HAP-1 (cell line): ENCODE measurements around the gene AFP.

ENCODE experiments used
- DNase-seq, 2 experiments: peaks; one replicate each; pipeline ENCODE4 v3.0.0-alpha.2; 2016 to 2020; ENCODE audit warnings: low spot score in 2 of 2
- H3K27me3 ChIP-seq: fragments of 250-450 bp; sonication (Bioruptor Pico); 2 replicates; pipeline ENCODE4 v1.5.1; 2020; ENCODE audit warnings: low read depth, mild to moderate bottlenecking, moderate library complexity
- H3K36me3 ChIP-seq: fragments of 250-450 bp; sonication (Bioruptor Pico); replicated peaks from 2 replicates; pipeline ENCODE4 v1.5.1; 2020; ENCODE audit warnings: mild to moderate bottlenecking
- H3K4me1 ChIP-seq: fragments of 250-450 bp; sonication (Bioruptor Pico); 2 replicates; pipeline ENCODE4 v1.5.1; 2020; ENCODE audit warnings: mild to moderate bottlenecking
- H3K4me3 ChIP-seq: fragments of 250-450 bp; sonication (Bioruptor Pico); 2 replicates; pipeline ENCODE4 v1.5.1; 2020; ENCODE audit warnings: mild to moderate bottlenecking, moderate library complexity
- H3K9me3 ChIP-seq: fragments of 250-450 bp; sonication (Bioruptor Pico); 2 replicates; pipeline ENCODE4 v1.5.1; 2020; ENCODE audit warnings: mild to moderate bottlenecking, moderate library complexity
- in situ Hi-C: fragments of 300-500 bp; cut with MboI; formaldehyde crosslinking; loops from 3 replicates; pipeline ENCODE4 v1.14.3; 2020; ENCODE audit warnings: low sequenced_read_pairs, inconsistent platforms, mixed read lengths

The AFP gene

DNA sequence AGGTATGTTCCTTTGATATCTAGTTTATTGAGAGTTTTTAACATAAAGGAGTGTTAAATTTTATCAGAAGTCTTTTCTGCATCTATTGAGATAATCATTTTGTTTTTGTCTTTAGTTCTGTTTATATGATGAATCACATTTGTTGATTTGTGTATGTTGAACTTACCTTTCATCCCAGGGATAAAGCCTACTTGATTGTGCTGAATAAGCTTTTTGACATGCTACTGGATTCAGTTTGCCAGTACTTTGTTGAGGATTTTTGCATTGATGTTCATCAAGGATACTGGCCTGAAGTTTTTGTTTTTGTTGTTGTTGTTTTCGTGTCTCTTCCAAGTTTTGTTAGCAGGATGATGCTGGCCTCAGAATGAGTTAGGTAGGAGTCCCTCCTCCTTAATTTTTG is 34.7 kb downstream of the AFP start:
- in situ Hi-C loops: no loop called here
- H3K9me3 ChIP-seq: no peaks in the 10 kb centered on the region; the same call in 1 of the 2 replicates
- no peaks in the 10 kb centered on the region for H3K36me3 ChIP-seq
- H3K27me3 ChIP-seq: peaks cover 3% of the 10 kb centered on the region; the same call in 1 of the 2 replicates
- H3K4me3 ChIP-seq: no peak overlapping the region
- no peak for DNase-seq
- H3K4me1 ChIP-seq: peaks cover 10% of the 10 kb centered on the region

DNA sequence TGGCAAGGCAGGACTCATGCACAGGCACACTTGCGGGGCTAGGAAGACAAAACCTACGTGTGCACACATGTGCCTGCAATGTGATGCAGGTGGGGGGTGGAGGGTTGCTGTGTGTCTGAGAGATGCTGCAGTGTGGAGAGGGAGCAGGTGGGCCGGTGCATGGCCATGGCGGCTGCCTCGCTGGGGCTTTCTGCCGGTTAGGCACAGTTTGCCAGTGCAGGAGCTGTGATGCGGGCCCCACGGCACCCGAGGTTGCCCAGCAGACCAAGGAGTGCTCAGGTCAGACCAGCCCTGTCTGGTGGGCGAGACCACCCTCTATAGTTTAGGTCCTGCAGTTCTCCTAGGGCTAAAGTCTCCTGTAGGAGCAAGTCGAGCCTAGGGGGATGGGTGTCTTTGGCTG is 41.2 kb downstream of the AFP start:
- no peaks in the 10 kb centered on the region for H3K27me3 ChIP-seq
- no peaks in the 10 kb centered on the region for H3K36me3 ChIP-seq
- in situ Hi-C loops: no loop called here
- no peak overlapping the region for H3K4me3 ChIP-seq
- no peaks in the 10 kb centered on the region for H3K9me3 ChIP-seq
- DNase-seq: no peak
- no peaks in the 10 kb centered on the region for H3K4me1 ChIP-seq

DNA sequence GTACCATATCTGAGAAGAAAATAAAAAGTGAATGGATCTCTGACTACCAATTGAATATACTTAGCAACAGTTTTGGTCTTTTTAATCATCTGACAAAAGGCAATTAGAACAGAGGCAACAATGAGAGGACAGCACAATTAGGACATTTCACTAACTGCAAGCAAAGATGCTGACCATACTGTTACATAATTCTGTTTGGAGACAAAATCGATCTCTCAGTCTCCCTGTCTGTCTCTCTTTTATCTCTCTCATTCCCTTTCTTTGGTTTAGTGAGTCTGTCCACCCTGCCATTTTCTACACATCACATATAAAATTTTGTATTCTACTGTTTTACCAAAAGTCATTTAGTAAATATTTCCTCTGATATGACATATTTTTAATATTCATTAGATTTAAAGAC is 43.3 kb downstream of the AFP start:
- in situ Hi-C loops: no loop called here
- no peaks in the 10 kb centered on the region for H3K36me3 ChIP-seq

DNA sequence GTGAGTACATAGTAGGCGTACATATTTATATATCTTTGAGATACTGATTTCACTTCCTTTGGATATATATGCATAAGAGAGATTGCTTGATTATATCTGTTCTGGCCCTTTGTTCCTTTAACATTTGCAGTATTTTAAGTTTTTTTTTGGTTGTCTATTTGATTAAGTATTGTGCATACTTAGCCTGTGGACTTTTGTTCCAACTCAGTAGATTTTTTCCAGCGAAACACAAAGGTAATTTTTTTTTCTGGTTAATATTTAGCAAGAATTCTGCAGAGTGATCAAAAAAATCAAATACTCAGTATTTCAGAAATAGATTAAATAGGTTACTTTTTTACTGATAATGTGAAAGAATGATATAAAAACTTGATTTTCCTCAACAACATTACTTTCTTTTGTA is 45.3 kb downstream of the AFP start, which contains the start of gene AFM:
TSS of gene AFM (plus strand) at position 388 of the 400 bp plus-strand sequence. CDS start 31 bp downstream, outside the sequence.
- DNase-seq: no peak
- H3K36me3 ChIP-seq: no peaks in the 10 kb centered on the region
- no peak within 1 kb of the TSS for H3K4me3 ChIP-seq
- no peaks in the 10 kb centered on the region for H3K4me1 ChIP-seq
- H3K27me3 ChIP-seq: peaks cover under 1% of the 10 kb centered on the region
- no peaks in the 10 kb centered on the region for H3K9me3 ChIP-seq
- in situ Hi-C loops: no loop called here

More for the DNA sequence above, 43.3 kb downstream of the AFP start:
- no peak for DNase-seq
- Histone ChIP-seq H3K27me3 (no peaks in the 10 kb centered on the region), H3K4me3 (no peak overlapping the region), H3K9me3 (no peaks in the 10 kb centered on the region), H3K4me1 (no peaks in the 10 kb centered on the region)

DNA sequence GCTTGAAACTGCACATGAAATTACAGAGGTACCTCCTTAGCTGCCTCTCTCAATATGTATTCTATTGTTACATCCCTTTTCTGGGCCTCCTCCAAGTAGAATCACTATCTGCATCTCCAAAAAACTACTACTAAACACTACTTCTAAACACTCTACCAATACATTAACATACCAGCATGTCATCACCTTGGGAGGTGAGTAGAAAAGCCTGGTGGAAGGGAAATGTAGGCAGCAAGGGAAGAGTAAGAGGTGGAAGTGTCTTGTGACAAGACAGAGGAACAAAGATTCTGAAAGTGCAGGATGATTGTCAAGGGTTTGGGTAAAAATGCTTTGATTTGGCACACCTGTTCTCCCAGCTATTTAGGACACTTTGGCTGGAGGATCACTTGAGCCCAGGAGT is 49.1 kb downstream of the AFP start:
- in situ Hi-C loops: no loop called here
- no peak overlapping the region for H3K4me3 ChIP-seq
- H3K36me3 ChIP-seq: no peaks in the 10 kb centered on the region
- H3K4me1 ChIP-seq: no peaks in the 10 kb centered on the region
- peaks cover 9% of the 10 kb centered on the region for H3K27me3 ChIP-seq
- DNase-seq: no peak
- H3K9me3 ChIP-seq: no peaks in the 10 kb centered on the region

DNA sequence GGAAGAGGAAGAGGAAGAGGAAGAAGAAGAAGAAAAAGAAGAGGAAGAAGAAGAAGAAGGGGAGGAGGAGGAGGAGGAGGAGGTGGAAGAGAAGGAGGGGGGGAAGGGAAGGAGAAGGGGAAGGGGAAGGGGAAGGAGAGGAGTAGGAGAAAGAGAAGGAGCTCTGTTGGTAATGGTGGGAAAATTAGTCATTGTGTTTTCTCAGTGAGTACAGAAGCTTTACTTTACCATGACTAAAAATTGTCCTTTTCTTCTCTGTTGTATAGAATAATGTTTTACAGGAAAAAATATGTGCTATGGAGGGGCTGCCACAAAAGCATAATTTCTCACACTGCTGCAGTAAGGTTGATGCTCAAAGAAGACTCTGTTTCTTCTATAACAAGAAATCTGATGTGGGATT is 49.6 kb downstream of the AFP start:
- H3K9me3 ChIP-seq: no peaks in the 10 kb centered on the region
- no peak for DNase-seq
- no peaks in the 10 kb centered on the region for H3K36me3 ChIP-seq
- no peak overlapping the region for H3K4me3 ChIP-seq
- H3K4me1 ChIP-seq: no peaks in the 10 kb centered on the region
- H3K27me3 ChIP-seq: peaks cover 9% of the 10 kb centered on the region
- in situ Hi-C loops: no loop called here

DNA sequence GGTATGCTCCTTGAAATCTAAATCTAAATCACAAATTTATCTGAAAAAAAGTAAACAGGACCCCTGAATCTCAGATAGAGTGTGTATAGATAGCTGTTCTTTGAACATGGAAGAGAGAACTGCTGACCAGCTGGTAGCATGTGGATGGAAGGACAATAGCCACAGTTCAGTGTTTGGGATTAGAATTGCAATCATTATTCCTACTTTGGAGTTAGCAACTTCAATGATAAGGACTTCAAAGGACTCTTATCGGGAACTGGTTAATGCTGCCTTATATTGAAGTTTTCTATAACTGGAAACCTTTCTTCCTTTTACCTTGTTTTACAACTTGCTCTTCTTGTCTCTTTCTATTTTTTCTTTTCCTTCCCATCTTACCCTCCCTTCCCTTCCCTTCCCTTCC is 50.5 kb downstream of the AFP start:
- Histone ChIP-seq H3K36me3 (no peaks in the 10 kb centered on the region), H3K27me3 (peaks cover 12% of the 10 kb centered on the region), H3K4me3 (no peak overlapping the region), H3K9me3 (no peaks in the 10 kb centered on the region), H3K4me1 (no peaks in the 10 kb centered on the region)
- in situ Hi-C loops: no loop called here
- no peak for DNase-seq

DNA sequence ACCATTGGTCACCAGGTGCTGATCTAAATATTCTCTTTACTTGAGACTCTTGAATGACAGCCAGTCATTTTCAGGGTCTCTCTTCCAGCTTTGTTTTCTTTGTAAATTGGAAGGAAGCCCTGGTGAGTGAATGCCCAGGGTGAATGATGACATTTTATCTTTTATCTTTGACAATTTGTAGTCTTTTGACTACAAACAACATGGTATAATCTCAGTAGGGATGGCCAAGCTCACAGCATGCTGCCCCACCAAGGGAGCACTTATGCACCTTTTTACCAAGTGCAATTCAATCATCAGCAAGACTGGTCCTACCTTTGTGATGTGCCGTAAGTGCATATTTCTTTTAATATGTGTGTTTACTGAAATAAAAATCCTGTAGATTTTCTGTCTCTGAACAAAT is 51.2 kb downstream of the AFP start:
- H3K36me3 ChIP-seq: no peaks in the 10 kb centered on the region
- in situ Hi-C loops: no loop called here
- H3K4me3 ChIP-seq: no peak overlapping the region
- H3K9me3 ChIP-seq: no peaks in the 10 kb centered on the region
- H3K27me3 ChIP-seq: peaks cover 16% of the 10 kb centered on the region
- no peaks in the 10 kb centered on the region for H3K4me1 ChIP-seq
- no peak for DNase-seq

DNA sequence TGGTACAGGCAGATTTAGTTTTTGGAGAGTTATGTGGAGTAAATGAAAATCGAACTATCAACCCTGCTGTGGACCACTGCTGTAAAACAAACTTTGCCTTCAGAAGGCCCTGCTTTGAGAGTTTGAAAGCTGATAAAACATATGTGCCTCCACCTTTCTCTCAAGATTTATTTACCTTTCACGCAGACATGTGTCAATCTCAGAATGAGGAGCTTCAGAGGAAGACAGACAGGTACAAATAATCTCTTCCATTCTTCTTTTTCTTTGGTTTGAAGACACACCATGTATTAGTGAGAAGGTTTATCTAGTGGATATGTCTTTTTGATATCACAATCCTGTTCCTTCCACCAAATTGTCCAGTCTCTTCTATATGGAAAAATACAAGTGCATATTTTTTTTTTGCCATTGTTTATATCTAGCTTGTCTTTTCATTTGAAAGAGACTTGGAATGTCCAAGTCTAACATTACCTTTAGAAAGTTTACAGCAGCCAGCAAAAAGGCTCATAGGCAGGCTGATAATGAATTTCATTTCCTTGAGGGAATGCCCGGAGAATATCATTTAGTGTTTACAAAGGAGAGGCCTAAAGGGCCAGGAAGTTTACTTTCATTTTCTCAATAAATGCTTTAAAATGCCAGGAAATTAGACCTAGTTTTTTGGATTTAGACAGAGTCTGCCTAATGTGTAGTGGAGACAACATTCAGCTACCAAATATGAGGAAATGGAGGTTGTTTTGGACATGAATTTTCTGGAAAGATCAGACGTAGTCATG is 64.2 kb downstream of the AFP start:
- DNase-seq: no peak
- in situ Hi-C loops: no loop called here
- no peak overlapping the region for H3K4me3 ChIP-seq

DNA sequence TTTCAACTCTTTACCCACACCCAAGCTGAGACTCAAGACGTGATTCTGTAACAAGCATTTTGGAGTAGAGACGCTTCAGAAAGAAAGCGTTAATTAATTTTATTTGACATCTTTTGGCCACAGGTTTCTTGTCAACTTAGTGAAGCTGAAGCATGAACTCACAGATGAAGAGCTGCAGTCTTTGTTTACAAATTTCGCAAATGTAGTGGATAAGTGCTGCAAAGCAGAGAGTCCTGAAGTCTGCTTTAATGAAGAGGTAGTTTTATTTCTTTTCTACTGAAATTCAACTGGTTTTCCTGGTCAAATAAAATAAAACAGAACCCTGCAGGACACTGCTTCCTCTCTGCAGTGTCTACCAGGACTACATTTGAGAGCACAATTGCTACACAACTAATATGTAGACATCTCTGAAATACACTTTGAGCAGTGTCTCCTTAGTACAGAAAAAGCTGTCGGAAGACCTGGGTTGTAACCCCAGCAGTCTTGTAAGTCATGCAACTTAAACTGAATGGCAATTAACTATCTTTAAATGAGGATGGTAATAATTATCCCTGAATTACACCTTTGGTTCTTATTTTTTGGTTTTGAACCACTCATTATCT is 65.7 kb downstream of the AFP start:
- H3K4me3 ChIP-seq: no peak overlapping the region
- in situ Hi-C loops: no loop called here
- DNase-seq: no peak
- H3K9me3 ChIP-seq: no peaks in the 10 kb centered on the region
- H3K27me3 ChIP-seq: 0 out of 2 replicates have a peak, but pooled peaks cover 3% of the 10 kb centered on the region
- H3K4me1 ChIP-seq: no peaks in the 10 kb centered on the region
- H3K36me3 ChIP-seq: no peaks in the 10 kb centered on the region

More for the DNA sequence above, 64.2 kb downstream of the AFP start:
- 0 out of 2 replicates have a peak, but pooled peaks cover 3% of the 10 kb centered on the region for H3K27me3 ChIP-seq
- no peaks in the 10 kb centered on the region for H3K4me1 ChIP-seq
- H3K9me3 ChIP-seq: no peaks in the 10 kb centered on the region
- H3K36me3 ChIP-seq: no peaks in the 10 kb centered on the region

DNA sequence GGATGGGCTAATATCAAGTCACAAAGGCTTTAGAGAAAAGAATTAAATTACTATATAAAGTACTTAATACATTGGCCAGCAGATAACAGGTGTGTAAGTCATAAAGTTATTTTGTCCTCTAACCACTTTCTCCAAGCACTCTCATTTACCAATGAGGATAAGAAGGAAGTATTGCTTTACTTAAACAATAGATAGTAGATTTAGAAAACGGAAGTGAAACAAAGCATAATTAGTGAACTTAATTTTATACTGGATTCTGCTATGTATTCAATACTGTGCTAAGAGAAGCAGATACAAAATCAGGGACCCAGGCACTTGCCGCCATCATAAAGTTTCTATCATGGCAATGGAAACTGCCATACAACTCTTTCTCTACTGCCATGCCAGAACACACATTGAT is 69.5 kb downstream of the AFP start:
- H3K4me1 ChIP-seq: no peaks in the 10 kb centered on the region
- H3K27me3 ChIP-seq: no peaks in the 10 kb centered on the region
- no peak for DNase-seq
- H3K9me3 ChIP-seq: no peaks in the 10 kb centered on the region
- in situ Hi-C loops: no loop called here
- H3K4me3 ChIP-seq: no peak overlapping the region
- H3K36me3 ChIP-seq: no peaks in the 10 kb centered on the region
